HG02981 (cell line): Measurements from ENCODE around the gene CDH4.

Source experiments
- ATAC-seq: cut with Tn5 transposase; IDR thresholded peaks from one replicate; pipeline ENCODE4 v1.9.1; 2021; ENCODE audit warnings: mild to moderate bottlenecking, moderate library complexity; ENCODE audit not compliant: unreplicated experiment

The CDH4 gene

DNA sequence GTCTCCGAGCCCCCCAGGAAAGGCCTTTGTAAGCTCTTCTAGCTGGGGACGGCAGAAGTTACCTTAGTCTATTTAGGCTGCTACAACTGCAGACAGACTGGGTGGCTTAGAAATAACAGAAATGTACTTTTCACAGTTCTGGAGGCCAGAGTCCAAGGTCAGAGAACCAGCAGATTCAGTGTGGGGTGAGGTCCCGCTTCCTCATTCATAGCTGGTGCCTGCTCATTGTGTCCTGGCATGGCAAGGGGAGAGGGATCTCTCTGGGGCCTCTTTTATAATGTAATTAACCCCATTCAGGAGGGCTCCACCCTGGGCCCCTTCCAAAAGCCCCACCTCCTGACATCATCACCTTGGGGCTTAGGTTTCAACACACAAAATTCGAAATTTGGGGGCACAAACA is 315.1 kb downstream of the CDH4 start:
- ATAC-seq: no peak

DNA sequence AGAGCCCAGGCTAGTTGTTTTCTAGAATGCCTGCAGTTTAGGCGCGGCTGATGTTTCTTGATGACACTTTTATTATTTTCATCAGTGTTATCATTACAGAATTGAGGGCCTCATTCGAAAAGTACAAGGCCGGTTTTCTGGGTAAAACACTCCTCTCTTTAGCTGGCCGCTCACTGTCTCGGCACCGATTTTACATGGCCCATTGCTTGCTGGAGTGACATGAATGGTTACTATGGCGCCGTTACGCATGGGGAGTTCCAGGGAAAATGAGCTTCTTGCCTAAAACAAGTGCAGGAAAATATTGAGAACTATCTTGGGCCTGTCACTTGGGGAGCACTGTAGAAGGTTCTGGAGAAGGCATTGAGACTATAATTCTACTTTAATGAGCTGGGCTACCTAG is 317.8 kb downstream of the CDH4 start:
- no peak for ATAC-seq

DNA sequence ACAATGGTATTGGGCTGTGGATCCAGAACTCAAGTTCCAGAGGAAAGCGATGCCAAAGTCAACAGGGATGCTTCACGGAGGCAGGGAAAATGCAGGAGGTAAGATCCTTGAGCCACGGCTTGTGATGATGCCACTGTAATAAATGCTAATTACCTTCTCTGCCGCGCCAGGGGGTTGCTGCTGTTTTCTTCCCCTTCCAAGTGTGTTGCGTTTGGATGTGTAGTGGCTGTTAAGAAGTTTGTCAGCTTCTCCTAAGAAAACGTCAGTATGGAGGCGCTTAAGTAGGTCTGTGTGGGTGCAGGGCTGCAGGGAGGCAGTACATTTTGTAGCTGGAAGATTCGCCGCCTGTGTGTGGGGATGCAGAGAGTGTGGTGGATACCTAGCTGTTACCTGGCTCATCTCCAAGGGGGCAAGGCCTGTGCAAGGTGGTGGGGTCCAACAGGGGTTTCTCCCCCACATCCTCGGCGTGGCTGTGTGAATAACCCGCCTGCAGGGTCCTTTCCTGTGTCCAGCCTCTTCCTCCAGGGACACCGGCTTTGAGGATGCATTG is 318.7 kb downstream of the CDH4 start:
- ATAC-seq: no peak

DNA sequence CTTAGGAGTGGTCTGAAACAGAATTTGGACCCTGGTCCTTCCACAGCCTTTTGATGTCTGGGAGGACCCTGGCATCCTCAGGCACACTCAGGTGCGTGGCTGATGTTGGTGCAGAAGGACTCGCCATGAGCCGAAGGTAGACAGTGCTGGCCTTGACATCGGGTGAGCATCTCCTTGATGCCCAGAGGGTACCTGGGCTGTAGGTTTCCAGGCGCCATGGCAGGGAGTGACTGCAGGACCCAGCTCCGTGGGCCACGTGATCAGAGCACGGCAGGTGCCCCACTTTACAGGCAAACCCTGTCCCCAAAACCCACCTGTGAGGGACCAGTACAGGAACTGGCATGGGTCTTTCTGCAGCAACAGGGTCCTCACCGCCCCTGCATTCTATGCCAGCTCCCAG is 319.2 kb downstream of the CDH4 start:
- no peak for ATAC-seq

DNA sequence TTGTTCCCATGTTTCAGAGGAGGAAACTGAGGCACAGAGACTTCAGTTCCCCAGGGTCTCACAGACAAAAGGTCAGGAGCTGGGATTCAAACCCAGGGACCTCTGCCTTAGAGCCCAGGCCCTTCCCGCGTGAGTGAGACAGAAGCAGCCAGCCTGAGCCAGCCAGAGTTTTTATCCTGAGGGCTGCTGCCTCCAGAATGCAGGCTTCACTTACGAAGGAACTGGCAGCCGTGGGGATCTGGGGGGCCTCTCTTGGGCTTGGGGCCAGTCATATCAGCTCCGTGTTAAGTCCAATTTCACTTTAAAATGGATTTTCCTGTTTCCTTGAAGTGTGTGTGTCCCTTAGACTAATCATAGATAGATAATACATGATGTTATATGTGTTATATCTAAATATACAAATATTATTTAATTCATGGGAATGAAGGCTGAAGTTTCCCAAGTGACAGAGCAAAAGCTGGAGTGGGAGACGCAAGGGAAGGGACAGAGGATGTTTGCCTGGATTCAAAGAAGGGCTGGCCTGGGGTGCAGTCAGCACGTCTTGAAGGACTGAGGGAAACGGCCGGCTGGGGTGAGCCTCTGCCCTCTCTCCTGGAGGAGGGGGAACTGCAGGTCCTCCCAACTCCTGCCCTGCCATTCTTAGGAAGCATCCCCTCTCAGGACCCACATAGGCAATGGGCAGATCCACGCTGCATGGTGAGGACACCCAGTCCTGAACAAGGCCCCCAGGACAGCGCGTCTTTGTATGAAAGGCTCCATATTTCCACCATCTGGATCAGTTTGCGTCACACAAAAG is 320.1 kb downstream of the CDH4 start:
- ATAC-seq: no peak

DNA sequence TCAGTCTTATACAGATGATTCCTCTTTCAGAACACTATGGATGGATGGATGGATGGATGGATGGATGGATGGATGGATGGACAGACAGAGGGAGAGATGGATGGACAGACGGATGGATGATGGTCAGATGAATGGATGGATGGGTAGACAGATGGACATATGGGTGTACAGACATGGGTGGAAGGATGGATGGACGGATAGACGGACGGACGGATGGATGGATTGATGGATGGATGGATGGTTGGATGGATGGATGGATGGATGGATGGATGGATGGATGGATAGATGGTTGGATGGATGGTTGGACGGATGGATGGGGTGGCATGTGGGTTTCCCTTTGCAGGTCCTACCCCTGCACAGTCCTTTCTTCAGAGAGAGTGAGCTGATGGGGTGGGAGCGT is 320.7 kb downstream of the CDH4 start:
- no peak for ATAC-seq

DNA sequence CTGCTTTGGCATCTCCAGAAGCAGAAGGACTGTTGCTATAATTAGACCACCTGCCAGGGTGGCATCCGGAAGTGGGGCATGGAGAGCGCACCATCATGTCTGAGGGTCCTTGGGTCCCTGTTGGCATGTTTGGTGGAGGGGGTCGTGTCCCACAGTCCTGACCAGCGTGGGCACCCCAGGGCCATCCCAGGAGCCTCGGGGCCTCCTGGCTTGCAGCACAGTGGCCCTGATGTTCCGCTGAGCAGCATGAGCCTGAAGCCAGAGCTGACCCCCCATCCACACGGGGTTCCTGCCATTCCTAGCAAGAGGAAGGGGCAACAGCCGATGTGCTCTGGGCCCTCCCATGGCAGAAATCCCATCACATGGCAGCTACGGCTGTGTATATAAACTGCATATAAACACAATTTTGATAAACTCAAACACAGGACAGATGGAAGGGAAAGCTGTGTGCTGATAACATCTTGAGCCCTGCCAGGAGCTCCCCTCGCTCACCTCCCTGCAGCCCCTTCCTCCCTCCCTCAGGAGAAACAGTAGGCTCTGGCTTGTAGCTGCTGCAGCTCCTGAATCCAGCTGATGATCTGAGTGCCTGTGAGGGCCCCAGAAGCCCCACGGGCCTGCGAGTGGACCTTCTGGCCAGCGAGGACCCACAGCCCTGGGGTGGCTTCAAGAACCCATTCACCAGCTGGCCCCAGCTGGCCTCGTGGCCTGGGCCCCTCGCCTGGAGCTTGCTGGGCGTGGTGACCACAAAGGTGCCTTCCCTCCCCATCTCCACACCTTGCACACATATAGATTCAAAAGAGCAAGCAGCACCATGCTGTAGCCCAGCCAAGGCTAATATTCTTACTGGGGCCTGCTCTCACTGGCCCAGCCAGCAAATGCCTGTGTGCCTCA is 321.6 kb downstream of the CDH4 start:
- no peak for ATAC-seq

DNA sequence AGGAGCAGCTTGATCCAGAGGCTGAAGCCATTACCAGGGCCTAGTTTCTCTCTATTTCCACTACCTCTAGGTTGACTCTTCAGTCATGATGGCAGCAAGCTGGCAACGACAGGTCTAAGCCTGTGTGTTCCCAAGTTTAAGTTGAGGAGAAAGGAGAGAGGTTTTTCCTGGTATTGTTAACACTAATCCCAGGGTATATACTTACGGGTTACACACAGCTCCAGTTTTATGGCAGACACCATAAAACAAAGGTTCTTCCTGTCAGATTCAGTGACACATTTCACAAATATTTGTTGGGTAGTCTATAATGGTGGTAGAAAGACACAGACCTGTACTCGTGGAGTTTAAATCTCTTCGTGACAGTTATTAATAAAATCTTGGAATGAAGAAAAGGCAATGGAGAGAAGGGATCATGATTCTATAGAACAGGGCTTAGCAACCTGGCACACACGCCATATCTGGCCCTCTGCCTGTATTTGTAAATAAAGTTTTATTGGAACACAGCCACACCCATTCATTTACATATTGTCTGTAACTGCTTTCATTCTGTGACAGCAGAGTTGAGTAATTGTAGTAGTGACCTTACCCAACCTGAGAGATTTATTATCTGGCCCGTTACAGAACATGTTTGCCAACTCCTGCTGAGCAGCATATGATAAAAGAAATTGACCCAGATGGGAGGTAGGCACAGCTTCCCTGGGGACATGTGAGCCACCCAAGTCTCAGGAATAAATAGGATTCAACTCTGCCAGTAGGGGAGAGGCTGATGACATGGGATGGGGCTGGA is 323.3 kb downstream of the CDH4 start:
- ATAC-seq: no peak

DNA sequence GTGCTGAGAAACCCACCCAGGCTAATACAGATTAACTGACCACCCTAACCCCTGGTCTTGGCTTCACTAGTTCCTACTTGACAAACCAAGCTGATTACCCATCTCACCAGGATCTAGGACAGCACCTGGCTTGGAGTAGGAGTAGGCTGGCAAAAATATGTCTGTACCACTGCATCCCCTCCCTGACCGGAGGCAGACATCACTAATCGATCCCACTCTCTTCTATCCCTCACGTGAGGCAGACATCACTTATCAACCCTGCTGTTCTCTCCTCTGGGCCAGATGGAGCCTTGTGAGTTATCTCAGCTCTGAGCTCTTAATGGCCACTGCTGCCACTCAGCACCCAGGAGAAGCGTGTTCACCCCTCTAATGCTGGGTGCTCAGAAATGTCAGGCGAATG is 324.3 kb downstream of the CDH4 start:
- no peak for ATAC-seq

DNA sequence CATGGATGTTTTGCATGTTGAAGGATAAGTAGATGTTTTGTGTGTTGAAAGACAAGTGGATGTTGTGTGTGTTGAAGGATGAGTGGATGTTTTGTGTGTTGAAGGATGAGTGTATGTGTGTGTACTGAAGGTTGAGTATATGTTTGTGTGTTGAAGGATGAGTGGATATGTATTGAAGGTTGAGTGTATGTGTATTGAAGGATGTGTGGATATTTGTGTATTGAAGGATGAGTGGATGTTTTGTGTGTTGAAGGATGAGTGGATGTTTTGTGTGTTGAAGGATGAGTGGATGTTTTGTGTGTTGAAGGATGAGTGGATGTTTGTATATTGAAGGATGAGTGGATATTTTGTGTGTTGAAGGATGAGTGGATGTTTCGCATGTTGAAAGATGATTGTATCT is 325.0 kb downstream of the CDH4 start:
- no peak for ATAC-seq

DNA sequence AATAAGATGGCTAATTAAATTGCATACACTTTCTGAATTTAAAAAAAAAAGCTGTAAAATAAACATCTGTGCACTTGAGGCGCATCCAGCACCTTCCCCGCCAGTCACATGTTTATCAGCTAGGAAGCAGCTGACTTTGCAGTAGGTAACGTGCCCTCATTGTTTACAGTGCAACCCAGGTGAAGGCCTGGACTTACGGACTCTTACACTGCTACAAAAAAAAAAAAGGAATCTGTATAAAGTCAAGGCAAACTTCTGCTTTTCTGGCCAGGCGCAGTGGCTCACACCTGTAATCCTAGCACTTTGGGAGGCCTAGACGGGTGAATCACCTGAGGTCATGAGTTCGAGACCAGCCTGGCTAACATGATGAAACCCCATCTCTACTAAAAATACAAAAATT is 327.8 kb downstream of the CDH4 start:
- ATAC-seq: no peak

DNA sequence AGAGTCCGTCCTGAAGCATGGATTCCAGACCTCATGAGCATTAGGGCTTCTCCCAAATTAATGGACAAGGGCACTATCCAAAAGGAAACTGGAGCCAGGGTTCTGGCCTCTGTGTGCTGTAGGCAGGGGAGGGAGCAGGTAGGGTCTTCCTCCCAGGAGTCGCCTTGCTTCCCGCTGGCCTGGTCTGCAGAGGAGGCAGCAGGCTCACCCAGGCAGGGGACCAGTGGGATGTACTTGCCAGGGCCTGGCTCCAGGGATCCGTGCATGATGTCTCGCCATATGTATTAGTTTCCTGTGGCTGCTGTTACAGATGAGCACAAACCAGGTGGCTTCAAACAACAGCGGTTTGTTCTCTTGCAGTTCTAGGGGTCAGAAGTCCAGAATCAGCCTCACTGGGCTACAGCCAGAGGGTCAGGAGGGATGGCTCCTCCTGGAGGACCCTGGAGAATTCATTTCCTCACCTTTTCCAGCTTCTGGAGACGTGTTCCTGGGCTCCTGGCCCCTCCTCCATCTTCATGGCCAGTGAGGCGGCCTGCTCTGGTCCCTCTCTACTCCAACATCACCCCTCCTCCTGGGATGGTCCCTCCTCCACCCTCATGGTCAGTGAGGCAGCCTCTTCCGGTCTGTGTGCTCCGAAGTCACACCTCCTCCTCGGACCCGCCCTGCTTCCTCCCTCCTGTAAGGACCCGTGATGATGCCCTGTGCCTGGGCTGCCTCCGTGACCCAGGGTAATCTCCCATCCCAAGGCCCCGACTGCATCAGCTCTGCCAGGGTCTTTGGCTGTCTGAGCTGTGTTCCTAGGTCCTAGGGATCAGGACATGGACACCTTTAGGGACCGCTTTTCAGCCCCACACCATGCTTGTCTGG is 329.1 kb downstream of the CDH4 start:
- ATAC-seq: no peak

DNA sequence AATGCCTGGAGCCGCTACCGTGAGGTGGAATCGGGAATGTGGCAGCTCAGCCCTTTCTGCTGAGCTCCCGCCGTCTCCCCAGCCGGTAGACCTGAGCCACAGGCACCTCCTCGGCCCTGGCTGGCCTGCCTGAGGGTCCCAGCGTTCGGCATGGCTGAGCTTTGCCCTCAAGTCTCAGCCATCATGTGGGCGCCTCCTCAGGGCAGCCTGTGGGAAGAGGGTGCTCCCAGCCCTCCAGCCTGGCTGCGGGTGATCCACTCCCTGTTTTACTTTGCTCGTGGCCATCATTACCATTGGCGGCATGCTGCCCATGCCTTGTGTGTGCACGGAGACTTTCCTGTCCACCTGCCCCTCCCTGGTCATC is 329.7 kb downstream of the CDH4 start:
- no peak for ATAC-seq

DNA sequence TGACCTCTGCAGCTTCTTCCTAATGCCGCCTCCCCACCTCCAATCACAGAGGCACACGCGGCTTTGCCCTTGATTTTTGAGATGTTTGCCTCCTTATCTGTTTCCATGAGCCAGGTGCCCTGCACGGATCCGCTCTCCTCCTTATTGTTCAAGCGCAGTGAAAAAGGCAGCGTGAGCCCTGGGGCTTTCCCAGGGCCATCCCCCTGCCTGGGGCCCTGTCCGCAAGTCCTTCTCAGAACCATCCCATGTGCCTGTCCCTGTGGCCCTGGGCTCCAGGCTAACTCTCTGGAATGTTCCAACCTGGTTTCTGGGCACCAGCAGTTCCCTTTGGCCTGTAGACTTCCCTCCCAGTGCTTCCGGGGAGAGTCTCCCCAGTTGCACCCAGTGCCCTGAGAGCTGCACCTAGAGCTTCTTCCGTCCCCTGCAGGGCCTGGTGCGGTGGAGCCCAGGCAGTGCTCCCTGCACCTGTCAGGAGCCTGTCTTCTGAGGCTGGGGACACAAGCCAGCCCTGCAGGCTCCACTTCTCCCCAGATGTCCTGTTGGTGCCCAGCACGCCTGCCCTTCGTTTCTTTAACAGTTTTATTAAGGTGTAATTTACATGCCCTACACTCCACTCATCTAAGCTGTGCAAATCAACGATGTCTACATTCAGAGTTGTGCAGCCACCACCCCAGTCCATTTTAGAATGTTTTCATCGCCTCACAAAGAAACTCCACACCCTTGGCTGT is 330.3 kb downstream of the CDH4 start:
- ATAC-seq: no peak

DNA sequence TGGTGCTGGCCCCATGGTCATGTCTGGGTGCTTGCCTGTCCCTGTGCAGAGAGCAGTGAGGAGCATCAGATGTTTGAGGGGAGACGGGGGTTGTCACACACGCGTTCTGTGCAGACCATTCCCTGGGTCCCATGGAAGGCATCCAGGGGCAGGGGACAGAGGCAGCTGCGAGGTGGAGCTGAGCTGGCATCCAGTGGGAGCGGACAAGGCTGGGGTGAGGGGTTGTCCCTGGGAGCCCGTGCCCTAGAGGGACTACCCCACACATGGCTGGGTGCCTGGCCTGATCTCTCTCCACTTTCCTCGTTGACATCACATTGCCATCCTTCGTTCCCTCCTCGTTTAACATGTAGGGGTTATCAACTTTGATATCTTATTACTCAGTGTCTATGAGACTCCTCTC is 331.3 kb downstream of the CDH4 start:
- ATAC-seq: no peak

DNA sequence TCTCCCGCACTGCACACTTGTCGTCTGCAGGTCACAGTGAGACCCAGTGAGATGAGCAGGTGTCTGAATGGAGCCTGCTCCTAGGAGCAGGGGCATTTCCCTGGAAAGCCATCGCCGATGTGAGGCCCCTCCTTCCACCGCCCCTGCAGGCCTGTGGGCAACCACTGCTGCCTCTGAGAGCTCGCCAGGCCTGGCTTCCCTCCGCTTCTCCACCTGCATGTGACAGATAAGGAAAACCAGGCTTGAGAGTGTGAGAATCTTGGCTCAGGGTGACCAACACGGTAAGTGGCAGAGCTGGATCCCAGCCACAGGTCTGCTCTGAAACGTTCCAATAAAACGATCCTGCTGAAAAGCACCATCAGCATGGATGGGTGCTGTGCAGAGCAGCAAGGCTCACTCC is 332.8 kb downstream of the CDH4 start:
- no peak for ATAC-seq

DNA sequence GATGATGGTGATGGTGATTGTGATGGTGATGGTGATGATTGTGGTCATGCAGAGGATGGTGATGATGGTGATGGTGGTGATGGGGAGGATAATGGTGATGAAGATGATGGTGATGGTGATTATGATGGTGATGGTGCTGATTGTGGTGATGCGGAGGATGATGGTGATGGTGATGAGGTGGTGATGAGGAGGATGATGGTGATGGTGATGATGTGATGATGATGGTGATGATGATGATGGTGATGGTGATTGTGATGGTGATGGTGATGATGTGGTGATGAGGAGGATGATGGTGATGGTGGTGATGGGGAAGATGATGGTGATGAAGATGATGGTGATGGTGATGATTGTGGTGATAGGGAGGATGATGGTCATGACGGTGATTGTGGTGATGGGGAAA is 333.7 kb downstream of the CDH4 start:
- no peak for ATAC-seq

DNA sequence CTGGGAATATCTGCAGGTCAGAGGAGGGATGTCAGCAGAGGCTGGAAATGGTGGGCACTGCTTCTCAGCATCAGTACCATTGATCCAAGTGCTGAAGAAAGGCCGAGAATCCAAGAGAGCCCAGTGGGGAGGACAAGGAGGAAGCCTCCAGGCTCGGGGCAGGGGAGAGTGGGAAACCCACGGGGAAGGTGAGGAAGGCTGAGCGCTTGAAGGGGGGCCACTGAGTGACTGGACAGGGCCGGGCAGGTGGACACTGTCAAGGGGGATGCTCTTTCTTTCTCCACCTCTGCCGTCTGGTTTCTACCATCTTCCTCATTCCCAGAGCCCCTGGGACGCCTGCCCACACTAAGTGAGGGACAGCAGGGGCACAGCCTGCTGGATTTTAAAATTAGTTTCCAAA is 335.0 kb downstream of the CDH4 start:
- ATAC-seq: no peak

DNA sequence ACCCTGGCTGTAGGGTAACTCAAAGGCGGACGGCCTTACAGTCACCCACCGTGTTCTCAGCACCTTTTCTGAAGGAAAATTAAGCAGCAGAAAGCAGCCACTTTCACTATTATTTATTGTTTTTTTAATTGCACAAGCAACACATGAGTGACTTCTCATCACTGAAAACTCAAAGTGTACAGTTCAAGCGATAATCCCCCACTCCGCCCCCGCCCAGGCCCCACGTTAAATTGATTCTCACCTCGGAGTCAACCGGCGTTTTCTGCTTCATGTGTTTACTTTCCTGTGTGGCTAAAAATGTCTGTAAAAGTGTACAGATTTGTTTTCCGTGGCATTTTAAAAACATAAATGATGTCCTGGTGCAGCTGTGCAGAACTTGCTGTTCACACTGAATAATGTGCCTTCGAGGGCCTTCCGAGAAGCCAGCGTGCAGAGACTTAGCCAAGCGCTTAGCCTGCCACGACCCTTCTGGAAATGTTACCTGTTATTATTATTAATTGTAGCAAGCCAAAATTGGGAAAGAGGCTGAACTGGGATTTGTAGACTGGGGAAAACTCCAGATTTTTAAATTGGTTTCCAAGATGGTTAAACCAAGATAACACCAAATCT is 335.7 kb downstream of the CDH4 start:
- ATAC-seq: no peak
